Kidney capillary endothelial cell (primary cell): Measurements from ENCODE around the gene CRYGD.
"Not testable (repeated sequence)": the region's sequence is repeated elsewhere in the genome, so short reads cannot be mapped to it uniquely, and the experiment has no call there.

Source experiments
- DNase-seq: peaks from one replicate; pipeline ENCODE4 v3.0.0-alpha.2; 2018; ENCODE audit warnings: low spot score

The CRYGD gene

DNA sequence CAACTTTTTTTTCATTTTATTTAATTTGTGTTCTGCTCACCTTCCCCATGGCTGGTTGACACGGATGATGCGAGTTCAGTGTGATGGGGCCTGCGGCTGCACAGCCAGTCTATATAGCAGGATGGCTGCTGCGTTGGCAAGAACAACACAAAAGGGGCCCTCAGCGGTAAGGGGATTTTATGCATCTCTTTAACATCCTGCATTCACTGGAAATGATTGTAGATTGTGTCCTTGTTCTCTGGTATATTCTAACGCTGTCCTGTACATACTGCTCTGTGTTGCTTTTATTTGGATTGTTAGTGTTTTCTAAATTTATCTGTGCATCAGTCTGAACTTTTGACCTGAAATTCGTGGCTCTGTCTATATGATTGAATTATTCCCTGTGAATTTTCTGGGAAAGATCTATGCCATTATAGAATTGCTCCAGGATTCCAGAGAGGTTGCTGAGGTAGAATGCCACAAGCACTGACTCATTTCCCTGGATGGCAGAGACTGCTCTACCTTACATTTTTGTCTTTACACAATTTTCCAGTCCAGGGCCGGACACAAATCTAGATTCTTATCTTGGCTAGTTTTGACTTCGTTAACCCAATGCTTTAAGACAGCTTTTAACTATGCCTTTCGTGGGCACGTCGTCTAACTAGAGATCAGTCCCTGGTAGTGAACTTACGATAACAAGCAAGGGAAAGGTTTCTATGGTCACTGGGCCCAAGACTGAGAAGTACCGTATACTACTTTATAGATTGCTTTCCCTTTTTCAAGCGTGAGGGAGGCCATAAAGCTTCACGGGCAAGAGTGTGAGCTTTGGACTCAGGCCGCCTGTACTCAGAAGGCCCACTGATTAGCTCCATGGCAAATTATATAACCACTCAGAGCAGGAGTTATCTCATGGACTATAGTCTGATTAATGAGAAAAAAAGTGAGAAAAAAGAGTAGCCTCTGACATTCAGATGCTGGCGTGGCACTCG lies 5.7 kb upstream of the CRYGD start, which contains the start of gene CRYGC:
Gene CRYGC, minus strand, starts transcription at position 85 of the 968 bp plus-strand sequence. Its CDS starts 36 bp downstream, at position 49.
- no peak for DNase-seq

DNA sequence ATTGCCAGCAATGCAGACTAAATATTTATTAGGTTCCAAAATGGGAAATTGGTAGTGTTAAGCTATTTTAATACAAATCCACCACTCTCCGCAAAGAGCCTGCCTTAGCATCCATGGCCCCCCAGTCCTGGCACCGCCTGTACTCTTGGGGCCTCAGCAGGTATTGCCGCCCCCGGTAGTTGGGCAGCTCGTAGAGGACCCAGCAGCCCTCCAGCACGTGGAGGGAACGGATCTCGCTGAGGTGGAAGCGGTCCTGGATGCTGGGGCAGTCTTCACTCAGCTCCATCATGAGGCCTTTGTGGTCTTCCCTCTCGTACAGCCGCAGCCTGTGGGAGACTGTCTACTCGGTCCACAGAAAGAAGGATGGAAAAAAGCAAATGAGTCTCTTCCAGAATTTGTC lies 3.8 kb upstream of the CRYGD start:
- DNase-seq: no peak

DNA sequence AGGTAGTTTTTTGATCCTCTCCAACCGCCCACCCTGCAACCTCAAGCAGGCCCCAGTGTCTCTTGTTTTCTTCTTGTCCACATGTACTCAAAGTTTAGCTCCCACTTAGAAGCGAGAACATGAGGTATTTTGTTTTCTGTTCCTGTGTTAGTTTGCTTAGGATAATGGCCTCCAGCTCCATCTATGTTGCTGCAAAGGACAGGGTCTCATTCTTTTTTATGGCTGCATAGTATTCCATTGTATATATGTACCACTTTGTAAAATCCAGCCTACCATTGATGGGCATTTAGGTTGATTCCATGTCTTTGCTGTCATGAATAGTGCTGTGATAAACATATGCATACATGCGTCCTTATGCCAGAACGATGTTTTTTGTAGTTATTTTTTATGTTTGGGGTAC lies 2.8 kb upstream of the CRYGD start:
- DNase-seq: no peak

DNA sequence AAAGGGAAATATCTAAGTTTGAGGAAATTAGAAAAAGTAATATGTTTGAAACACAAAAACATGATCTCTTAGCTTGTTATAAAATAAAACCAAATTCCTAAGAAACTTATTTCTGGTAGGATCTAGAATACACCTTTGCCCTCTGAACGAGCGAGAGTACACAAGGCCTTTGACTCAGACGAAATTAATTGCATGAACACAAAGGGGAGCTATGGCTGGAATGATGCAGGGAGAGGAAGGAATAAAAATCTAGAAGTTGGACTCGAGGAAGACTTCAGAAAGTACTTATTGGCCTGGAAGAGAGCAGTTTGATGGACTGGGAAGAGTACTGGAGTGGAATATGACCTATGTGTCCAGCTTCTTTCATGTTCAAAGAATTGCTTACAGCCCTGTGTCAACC lies 927 bp upstream of the CRYGD start:
- no peak for DNase-seq

DNA sequence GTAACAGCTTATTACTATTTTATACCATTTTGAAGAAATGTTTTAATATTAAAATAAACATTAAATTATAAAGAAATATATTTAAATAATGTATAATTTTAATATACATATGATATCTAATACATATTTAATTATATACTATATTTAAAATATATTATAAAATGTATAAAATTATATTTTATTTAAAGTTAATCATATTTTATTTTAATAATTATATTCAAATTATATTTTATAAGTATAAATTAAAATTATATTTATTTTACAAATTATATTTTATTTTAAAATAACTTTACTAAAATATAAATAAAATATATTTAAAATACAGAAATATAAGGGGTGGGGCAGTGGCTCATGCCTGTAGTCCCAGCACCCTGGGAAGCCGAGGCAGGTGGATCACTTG lies 2.1 kb downstream of the CRYGD start:
- DNase-seq: no peak

DNA sequence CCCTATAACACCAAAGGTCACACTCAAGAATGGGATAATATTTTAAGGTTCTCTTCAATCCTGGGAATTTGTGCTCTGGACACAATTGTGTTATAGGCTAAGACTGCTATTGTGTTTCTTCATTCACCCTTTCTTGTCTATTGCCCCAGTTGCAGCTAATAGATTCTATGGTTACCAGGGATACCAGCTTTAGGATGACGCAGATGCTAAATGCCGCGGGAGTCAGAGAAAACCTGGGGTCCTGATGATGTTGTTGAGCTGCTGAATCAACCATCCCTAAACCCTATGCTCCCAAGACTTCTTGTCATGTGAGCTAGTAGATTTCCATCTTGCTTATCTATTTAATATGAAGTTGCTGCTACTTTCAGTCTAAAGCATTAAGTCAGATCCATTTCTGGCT lies 5.4 kb downstream of the CRYGD start:
- no peak for DNase-seq

DNA sequence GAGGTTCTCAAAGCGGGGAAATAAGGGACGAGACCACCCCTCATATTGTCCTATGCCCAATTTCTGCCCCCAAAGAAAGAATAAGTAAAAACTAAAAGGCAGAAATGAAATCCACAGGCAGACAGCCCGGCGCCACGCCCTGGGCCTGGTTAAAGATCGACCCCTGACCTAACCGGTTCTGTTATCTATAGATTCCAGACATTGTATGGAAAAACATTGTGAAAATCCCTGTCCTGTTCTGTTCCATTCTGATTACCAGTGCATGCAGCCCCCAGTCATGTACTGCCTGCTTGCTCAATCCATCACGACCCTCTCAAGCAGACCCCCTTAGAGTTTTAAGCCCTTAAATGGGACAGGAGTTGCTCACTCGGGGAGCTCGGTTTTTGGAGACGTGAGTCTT lies 6.9 kb downstream of the CRYGD start:
- DNase-seq: not testable (repeated sequence)

DNA sequence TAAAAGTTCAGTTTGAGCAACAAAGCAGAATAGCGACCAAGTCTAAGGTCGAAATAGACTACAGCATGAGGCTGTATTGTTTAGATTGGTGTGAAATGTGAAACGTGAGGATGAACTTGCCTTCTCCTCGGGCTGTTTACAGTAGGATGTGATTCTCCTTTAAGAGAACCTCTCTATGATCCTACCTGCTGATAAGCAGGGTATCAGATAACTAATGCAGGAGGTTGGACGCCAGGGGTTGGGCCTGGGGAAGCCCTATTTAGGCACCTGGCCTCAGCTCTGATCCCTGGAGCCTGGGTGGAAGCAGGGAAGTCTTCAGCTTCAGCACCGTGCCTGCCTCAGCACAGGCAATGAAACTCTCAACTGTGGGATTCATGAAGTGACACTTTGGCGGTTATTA lies 11.4 kb downstream of the CRYGD start:
- no peak for DNase-seq

DNA sequence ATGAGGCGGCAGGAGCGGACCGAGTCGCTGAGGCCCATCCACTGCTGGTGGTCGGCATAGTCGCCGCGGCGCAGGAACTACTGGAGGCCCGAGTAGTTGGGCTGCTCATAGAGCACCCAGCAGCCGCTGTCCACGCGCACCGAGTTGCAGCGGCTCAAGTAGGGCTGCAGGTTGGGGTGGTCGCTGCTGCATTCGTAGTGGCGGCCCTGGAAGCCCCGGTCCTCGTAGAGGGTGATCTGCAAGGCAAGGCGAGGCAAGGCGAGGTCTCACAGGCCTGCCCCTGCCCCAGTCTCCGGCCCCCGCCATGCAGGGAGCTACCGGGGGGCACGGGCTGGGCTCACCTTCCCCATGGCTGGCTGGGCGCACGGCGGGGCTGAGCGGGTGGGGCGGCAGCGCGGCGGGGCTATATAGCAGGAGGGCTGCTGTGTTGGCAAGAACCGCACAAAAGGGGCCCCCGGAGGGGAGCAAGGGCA lies 12.0 kb downstream of the CRYGD start:
- DNase-seq: not testable (repeated sequence)

DNA sequence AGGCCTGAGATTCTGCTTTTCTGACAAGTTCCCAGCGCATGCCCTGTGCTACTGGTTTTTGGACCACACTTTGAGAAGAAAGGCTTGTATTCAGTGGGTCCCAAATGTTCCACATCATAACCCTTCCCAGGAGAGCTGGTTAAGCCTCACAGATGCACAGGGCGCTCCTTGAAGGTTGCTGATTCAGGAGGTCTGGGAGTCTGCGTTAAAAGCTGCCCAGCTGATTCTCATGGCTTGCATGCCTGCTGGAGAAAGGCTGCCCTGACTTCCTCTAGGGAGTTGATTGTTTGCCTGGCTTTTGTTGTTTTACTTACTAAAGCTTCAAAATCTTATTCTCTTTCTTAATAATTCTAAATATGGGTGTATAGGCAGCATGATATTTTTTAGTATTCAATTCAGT lies 20.7 kb downstream of the CRYGD start:
- DNase-seq: no peak

DNA sequence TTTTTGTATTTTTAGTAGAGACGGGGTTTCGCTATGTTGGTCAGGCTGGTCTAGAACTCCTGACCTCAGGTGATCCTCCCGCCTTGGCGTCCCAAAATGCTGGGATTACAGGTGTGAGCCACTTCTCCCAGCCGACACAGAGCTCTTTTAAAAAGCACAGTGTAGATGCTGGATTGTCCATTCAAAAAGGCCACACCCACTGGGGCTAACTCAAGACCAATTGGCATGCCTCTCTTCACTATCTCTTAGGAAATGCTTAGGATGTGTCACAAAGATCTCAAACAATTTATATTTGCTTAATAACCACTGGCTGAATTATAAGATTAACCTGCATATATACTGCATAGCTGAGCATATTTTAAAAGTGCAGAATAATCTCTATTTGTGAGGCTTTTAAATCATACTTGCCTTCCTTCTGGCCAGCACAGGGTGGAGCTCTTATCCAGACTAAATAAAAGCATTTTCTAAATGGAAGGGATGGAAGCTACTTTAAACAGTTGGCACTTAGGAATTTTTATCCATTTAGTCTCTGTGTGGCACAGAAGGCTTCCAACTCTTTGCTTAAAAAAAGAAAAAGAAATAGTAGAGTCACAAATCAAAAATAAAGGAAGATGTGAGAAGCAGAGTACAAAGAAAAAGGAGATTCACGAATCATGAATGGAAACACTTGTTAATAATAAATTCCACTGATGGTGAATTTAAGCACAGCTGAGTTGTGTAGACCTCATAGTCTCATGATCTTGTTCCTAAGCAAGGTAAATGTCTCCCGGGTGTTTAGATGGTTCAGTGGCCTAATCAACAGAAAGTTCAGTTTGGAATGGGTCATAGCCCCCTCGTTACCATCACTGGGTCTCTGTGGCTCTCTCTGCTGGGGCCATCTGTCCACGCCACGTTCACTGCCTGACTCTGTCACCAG lies 22.4 kb downstream of the CRYGD start:
- peak; percentile 3 for DNase-seq

DNA sequence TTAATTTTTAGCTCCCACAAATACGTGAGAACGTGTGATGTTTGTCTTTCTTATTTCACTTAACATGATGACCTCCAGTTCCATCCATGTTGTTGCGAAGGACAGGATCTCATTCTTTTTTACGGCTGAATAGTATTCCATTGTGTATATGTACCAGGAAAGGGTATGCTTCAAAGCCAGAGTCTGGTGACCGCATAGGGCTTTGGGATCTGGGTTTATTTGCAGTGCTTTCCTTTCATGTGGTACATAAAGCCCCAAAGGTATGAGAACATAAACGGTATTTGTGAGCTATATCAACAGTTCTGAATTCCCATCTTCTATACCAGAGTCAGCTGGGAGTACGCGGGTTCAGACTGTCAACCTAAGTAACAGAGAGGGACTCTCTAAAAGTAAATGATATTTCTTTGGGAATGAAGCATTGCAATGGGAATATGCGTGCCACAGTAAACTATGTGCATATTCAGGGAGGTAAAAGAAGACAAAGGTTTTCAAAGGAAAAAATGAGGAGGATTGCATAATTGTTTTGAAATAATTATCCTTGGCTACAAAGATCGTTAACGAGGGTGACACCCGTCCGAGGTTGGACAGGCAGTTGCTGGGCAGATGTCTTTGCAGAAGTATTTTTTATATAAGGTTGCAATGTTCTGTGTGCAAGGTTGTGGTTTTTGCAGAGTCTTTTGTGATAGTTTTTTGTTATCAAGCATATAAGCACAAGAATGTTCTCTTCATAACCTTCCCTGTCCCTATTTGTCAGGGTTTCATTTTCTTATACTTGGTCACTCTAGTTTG lies 24.4 kb downstream of the CRYGD start:
- DNase-seq: no peak

DNA sequence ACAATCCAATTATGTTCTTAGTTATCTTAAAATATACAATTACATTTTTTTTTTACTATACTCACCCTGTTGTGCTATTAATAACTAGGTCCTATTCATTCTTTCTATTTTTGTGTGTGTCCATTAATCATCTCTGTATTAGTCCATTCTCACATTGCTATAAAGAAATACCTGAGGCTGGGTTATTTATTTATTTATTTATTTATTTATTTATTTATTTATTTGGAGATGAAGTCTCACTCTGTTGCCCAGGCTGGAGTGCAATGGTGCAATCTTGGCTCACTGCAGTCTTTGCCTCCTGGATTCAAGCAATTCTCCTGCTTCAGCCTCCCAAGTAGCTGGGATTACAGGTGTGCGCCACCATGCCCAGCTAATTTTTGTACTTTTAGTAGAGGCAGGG lies 25.6 kb downstream of the CRYGD start:
- DNase-seq: not testable (repeated sequence)

DNA sequence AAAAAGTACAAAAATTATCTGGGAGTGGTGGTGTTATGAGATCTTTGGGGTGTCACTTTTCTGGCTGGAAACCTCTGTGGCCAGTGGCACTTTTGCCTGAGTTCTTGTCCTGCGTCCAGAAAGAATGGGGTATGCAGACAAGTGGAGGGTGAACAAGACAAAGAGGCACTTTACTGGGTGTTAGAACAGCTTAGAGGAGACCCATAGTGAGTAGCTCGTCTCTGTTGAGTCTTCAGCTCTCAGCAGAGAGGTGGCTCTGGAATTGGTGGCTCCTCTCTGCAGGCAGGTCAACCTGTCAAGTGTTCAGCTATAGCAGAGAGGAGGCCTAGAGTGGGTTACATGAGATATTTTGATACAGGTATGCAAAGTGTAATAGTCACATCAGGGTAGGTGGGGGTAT lies 26.1 kb downstream of the CRYGD start:
- DNase-seq: no peak

DNA sequence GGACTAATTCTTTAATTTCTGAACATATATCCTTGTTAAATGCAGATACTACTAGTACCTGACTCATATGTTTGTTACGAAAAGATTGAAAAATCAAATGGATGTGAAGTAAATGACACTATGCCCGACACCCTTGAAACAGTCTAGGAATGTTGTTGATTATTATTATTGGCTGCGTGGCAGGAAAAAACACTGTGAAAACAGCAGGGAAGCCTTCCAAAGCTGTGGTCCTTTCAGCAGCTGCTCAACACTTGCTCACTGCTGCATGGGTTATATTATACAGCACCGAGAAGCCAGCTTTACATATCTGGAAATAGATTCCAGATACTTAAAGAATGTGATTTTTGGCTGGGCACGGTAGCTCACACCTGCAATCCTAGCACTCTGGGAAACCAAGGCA lies 26.5 kb downstream of the CRYGD start:
- DNase-seq: no peak

DNA sequence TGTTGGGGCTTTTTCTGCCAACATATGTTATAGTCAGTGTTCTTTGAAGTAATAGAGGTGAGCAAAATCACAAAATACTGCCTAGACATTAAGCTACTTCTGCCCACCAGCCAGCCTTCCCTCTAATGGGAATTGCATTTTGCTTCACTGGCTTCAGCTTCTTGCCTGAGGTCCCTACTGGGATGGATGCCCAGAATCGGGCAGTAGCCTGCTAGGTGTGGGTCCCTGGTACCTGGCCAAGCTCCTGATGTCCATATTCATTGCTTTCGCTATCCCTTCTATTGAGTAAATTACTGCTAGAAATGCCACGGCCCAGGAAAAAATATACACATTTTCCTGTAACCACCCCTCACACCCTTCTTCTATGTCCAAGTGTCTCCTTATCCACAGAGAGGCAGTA lies 27.0 kb downstream of the CRYGD start:
- DNase-seq: no peak

DNA sequence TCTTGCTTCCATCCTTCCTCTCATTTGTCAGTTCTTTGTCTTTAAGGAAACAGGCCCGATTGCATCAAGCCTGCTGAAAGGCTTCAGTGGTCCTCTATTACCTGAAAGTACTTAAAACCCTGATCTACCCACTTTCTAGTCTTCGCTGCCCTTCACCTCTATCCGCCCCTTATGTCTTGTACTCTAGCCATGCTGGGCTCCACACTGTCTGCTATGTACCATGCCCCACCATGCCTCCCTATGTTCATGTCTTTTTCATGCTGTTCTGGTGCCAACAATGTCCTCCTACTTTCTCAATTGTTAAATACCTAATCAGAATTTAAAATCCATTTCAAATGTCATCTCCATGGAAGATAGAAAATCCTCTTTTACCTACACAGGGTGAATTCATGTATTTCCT lies 28.2 kb downstream of the CRYGD start:
- no peak for DNase-seq

DNA sequence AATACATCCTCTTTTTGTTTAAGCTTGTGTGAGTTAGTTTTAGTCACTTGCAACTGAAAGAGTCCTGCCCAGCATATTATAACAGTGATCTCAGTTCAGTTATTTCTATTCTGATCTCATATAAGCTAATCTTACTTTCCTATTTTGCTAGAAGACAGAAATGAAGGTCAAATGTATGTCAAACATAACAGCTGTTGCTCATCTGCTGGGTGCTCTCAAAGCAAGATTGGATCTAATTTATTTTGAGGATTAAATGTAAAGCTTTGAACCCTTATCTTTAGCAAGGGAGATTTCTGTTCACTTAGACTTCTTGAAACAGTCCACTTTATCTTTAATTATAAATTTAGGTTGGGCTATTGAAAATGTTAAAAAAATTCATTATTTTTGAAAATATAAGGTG lies 31.2 kb downstream of the CRYGD start:
- no peak for DNase-seq

DNA sequence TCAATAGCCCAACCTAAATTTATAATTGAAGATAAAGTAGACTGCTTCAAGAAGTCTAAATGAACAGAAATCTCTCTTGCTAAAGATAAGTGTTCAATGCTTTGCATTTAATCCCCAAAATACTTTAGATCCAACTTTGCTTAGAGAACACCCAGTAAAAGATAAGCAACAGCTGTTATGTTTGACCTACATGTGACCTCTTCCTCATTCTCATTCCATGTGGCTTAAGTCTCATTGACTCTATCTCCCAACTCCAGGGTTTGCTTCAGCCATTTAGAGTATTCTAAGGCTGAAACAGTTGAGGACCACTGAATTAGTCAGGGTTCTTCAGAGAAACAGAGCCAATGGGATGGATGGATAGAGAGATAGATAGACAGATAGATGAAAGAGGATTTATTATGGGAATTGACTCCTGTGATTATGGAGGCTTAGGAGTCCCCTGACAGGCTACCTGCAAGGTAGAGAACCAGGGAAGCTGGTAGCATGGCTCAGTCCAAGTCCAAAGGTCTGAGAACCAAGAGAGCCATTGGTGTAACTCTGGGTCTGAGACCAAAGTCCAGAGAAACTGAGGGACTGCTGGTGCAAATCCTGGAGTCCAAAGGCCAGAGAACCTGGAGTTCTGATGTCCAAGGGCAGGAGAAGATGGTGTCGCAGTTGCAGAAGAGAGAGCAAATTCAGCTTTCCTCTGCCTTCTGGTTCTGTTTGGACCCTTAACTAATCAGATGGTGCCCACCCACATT lies 32.1 kb downstream of the CRYGD start:
- DNase-seq: no peak

DNA sequence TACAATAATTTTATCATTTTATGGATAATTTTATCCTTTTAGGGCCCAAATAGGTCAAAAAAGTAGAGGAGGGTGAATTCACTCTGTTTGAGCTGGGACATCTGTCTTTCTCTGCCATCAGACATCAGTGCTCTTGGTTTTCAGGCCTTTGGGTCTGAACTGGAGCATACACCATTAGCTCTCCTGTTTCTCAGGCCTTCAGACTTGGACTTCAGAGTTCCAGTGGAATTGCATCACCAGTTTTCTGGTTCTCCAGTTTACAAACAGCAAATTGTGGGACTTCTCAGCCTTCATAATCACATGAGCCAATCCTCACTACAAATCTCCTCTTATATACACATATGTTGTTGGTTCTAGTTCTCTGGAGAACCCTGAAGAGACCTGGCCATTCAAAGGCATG lies 33.9 kb downstream of the CRYGD start:
- DNase-seq: no peak

DNA sequence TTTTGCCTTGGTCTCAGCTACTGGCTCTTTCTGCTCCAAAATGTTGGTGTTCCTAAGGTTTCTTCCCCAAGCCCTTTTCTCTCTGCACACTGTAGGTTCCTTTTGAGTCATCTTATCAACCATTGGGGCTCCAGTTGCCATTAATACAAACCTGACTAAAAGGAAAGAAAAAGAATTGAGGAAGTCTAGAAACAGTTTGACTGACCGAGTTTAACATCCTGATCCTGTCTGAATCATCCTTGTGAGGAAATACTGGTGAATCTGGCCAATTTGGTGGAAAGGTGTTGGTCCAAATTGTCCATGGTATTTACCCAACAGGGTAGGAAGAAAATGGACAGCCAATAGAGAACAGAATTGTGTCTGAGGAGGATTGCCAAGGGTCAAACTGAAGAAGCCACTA lies 38.3 kb downstream of the CRYGD start:
- no peak for DNase-seq
